Measurements from ENCODE around the gene SDHAF1. TPM values are rescaled to one million over a fixed set of nuclear protein-coding genes. Genes with fewer than 3 reads are reported as not detected.

Gene SDHAF1
- total RNA-seq, 1 experiment from 2014 or later: 21.0 TPM

DNA sequence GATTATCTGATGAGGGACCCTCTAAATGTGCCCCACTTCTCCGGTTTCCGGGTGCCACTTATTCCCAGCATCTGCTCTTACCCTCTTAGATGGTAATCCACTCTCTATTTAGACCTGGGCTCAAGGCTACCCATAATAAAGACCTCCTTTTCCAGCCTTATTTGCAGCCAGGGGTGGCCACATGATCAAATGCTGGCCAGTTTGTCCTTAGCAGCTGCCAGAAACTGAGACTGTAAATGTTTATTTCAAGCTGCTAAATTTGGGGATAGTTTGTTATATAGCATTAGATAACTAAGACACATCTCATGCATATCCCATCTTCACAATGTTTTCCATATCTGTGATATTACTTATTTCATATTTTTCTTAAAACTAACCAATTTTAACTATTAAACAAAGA, 49.0 kb downstream of the SDHAF1 start:
- Histone ChIP-seq H3K4me3 (replicated peaks in 1 of 2; ENCODE audit: low read depth in 1 of 2, low read length in 2 of 2) (no peak overlapping the region), H3K9me2 (ENCODE audit: insufficient read depth) (no peaks in the 10 kb centered on the region), H4K20me1 (ENCODE audit: insufficient read depth) (no peaks in the 10 kb centered on the region), H3K27ac (ENCODE audit: low read depth, low read length) (no peak overlapping the region), H3K4me1 (ENCODE audit: control insufficient read depth in 1 of 2, insufficient read depth in 2 of 2, low read length in 2 of 2) (peaks cover 0 to 3% of the 10 kb centered on the region in 2 experiments; a peak in 2 of 4 replicates), H3K4me2 (ENCODE audit: low read length) (no peak overlapping the region), H2AFZ (ENCODE audit: low read depth, low read length, poor library complexity, severe bottlenecking) (no peak overlapping the region), H3K9me3 (ENCODE audit: control insufficient read depth in 1 of 2, insufficient read depth in 1 of 2, low read depth in 1 of 2, low read length in 2 of 2) (no peaks in the 10 kb centered on the region), H3K36me3 (ENCODE audit: control insufficient read depth in 1 of 2, insufficient read depth in 2 of 2, low read length in 2 of 2) (no peaks in the 10 kb centered on the region), H3K27me3 (ENCODE audit: insufficient read depth, low read length) (no peaks in the 10 kb centered on the region), H3K9ac (ENCODE audit: low read length) (no peak overlapping the region), H3K79me2 (ENCODE audit: insufficient read depth, low read length) (no peaks in the 10 kb centered on the region)
- CTCF ChIA-PET: no interaction called here
- BruUV-seq (replicated peaks): no TSS peak
- POLR2A ChIA-PET: interaction anchor here (1.1 kb wide), 1 partner anchor 10 kb away, joined by 3 read pairs; the partner anchor contains the start of gene THAP8
- intact Hi-C loops (cut with micrococcal nuclease): no loop called here
- DNase-seq (ENCODE audit: low read depth, low spot score) (no peak), ATAC-seq (no peak)
- RAD21 ChIA-PET (ENCODE audit: low non-redundant PET in 1 of 2, low total read pairs in 2 of 2, uncharacterized antibody in 2 of 2, unreplicated experiment in 2 of 2): no interaction called here
- no peak for TF ChIP-seq CBX3 (IDR thresholded peaks at IDR 0.05; ENCODE audit: low read depth)
- TF ChIP-seq RAD21 (IDR thresholded peaks at IDR 0.05; ENCODE audit: low read depth): no peak
- no peak for TF ChIP-seq EZH2phosphoT487 (IDR thresholded peaks at IDR 0.05; ENCODE audit: borderline replicate concordance)
- no peak for TF ChIP-seq CEBPB (IDR thresholded peaks at IDR 0.05; ENCODE audit: low read depth)
- TF ChIP-seq, protein P1, sequence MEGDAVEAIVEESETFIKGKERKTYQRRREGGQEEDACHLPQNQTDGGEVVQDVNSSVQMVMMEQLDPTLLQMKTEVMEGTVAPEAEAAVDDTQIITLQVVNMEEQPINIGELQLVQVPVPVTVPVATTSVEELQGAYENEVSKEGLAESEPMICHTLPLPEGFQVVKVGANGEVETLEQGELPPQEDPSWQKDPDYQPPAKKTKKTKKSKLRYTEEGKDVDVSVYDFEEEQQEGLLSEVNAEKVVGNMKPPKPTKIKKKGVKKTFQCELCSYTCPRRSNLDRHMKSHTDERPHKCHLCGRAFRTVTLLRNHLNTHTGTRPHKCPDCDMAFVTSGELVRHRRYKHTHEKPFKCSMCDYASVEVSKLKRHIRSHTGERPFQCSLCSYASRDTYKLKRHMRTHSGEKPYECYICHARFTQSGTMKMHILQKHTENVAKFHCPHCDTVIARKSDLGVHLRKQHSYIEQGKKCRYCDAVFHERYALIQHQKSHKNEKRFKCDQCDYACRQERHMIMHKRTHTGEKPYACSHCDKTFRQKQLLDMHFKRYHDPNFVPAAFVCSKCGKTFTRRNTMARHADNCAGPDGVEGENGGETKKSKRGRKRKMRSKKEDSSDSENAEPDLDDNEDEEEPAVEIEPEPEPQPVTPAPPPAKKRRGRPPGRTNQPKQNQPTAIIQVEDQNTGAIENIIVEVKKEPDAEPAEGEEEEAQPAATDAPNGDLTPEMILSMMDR (IDR thresholded peaks at IDR 0.05 in 2 of 3, conservative IDR thresholded peaks at IDR 0.05 in 1 of 3; ENCODE audit: borderline replicate concordance in 1 of 3, insufficient read depth in 1 of 3, low read depth in 2 of 3, low read length in 2 of 3): no peak
- TF ChIP-seq, protein P2, sequence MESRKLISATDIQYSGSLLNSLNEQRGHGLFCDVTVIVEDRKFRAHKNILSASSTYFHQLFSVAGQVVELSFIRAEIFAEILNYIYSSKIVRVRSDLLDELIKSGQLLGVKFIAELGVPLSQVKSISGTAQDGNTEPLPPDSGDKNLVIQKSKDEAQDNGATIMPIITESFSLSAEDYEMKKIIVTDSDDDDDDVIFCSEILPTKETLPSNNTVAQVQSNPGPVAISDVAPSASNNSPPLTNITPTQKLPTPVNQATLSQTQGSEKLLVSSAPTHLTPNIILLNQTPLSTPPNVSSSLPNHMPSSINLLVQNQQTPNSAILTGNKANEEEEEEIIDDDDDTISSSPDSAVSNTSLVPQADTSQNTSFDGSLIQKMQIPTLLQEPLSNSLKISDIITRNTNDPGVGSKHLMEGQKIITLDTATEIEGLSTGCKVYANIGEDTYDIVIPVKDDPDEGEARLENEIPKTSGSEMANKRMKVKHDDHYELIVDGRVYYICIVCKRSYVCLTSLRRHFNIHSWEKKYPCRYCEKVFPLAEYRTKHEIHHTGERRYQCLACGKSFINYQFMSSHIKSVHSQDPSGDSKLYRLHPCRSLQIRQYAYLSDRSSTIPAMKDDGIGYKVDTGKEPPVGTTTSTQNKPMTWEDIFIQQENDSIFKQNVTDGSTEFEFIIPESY (IDR thresholded peaks at IDR 0.05; ENCODE audit: extremely low read depth, insufficient replicate concordance, low read length): no peak
- no peak for TF ChIP-seq ZFX (IDR thresholded peaks at IDR 0.05)
- no peak for TF ChIP-seq POLR2AphosphoS5 (IDR thresholded peaks at IDR 0.05; ENCODE audit: low read depth, low read length)
- no peak for TF ChIP-seq TCF7L2 (IDR thresholded peaks at IDR 0.05; ENCODE audit: borderline replicate concordance, extremely low read depth, insufficient read depth, insufficient read length)
- TF ChIP-seq, protein P3, sequence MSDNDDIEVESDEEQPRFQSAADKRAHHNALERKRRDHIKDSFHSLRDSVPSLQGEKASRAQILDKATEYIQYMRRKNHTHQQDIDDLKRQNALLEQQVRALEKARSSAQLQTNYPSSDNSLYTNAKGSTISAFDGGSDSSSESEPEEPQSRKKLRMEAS (IDR thresholded peaks at IDR 0.05): no peak

Other genes starting within 250 kb of the SDHAF1 start
- gene U2AF1L4, start 249.8 kb upstream of the SDHAF1 start, total RNA-seq (2021; ENCODE audit: unreplicated experiment): 15.6 TPM
- gene PSENEN, start 249.5 kb upstream of the SDHAF1 start, total RNA-seq (2021; ENCODE audit: unreplicated experiment): 55.3 TPM
- gene LIN37, start 246.6 kb upstream of the SDHAF1 start, total RNA-seq (2021; ENCODE audit: unreplicated experiment): 10.1 TPM
- gene HSPB6, start 238.2 kb upstream of the SDHAF1 start, total RNA-seq (2021; ENCODE audit: unreplicated experiment): 0.93 TPM
- 42.5 TPM for gene PROSER3, start 237.0 kb upstream of the SDHAF1 start, total RNA-seq (2021; ENCODE audit: unreplicated experiment)
- gene ARHGAP33, start 219.6 kb upstream of the SDHAF1 start, total RNA-seq (2021; ENCODE audit: unreplicated experiment): 30.2 TPM
- gene PRODH2, start 182.3 kb upstream of the SDHAF1 start, total RNA-seq (2021; ENCODE audit: unreplicated experiment): 0.44 TPM
- gene NPHS1, start 142.7 kb upstream of the SDHAF1 start, total RNA-seq (2021; ENCODE audit: unreplicated experiment): 0.57 TPM
- 1.3 TPM for gene KIRREL2, start 138.3 kb upstream of the SDHAF1 start, total RNA-seq (2021; ENCODE audit: unreplicated experiment)
- gene APLP1, start 126.6 kb upstream of the SDHAF1 start, total RNA-seq (2021; ENCODE audit: unreplicated experiment): 41.2 TPM
- gene NFKBID, start 94.6 kb upstream of the SDHAF1 start, total RNA-seq (2021; ENCODE audit: unreplicated experiment): 13.7 TPM
- 1.2 TPM for gene HCST, start 92.7 kb upstream of the SDHAF1 start, total RNA-seq (2021; ENCODE audit: unreplicated experiment)
- gene TYROBP, start 86.9 kb upstream of the SDHAF1 start, total RNA-seq (2021; ENCODE audit: unreplicated experiment): 0.49 TPM
- 18.8 TPM for gene LRFN3, start 58.8 kb upstream of the SDHAF1 start, total RNA-seq (2021; ENCODE audit: unreplicated experiment)
- 27.9 TPM for gene SYNE4, start 13.6 kb downstream of the SDHAF1 start, total RNA-seq (2021; ENCODE audit: unreplicated experiment)
- 28.6 TPM for gene ALKBH6, start 19.0 kb downstream of the SDHAF1 start, total RNA-seq (2021; ENCODE audit: unreplicated experiment)
- 1.5 TPM for gene CLIP3, start 37.7 kb downstream of the SDHAF1 start, total RNA-seq (2021; ENCODE audit: unreplicated experiment)
- gene THAP8, start 59.1 kb downstream of the SDHAF1 start, total RNA-seq (2021; ENCODE audit: unreplicated experiment): 1.7 TPM
- gene WDR62, start 59.7 kb downstream of the SDHAF1 start, total RNA-seq (2021; ENCODE audit: unreplicated experiment): 17.0 TPM
- not detected for gene OVOL3, start 116.0 kb downstream of the SDHAF1 start, total RNA-seq (2021; ENCODE audit: unreplicated experiment)
- gene POLR2I, start 119.7 kb downstream of the SDHAF1 start, total RNA-seq (2021; ENCODE audit: unreplicated experiment): 108 TPM
- gene TBCB, start 120.3 kb downstream of the SDHAF1 start, total RNA-seq (2021; ENCODE audit: unreplicated experiment): 141 TPM
- 621 TPM for gene CAPNS1, start 144.9 kb downstream of the SDHAF1 start, total RNA-seq (2021; ENCODE audit: unreplicated experiment)
- gene COX7A1, start 157.3 kb downstream of the SDHAF1 start, total RNA-seq (2021; ENCODE audit: unreplicated experiment): not detected
- gene ZNF565, start 219.5 kb downstream of the SDHAF1 start, total RNA-seq (2021; ENCODE audit: unreplicated experiment): 3.2 TPM
- 105 TPM for gene ZNF146, start 219.9 kb downstream of the SDHAF1 start, total RNA-seq (2021; ENCODE audit: unreplicated experiment)